GM12872 (cell line): Measurements from ENCODE around the gene PEAK3.

Experiments used
- TF ChIP-seq, protein P1 (sequence below): IDR thresholded peaks from 3 replicates; pipeline ENCODE4 v1.5.1; 2011; ENCODE audit warnings: low read depth, mild to moderate bottlenecking, low read length, moderate library complexity; ENCODE audit not compliant: insufficient read depth

Gene PEAK3

DNA sequence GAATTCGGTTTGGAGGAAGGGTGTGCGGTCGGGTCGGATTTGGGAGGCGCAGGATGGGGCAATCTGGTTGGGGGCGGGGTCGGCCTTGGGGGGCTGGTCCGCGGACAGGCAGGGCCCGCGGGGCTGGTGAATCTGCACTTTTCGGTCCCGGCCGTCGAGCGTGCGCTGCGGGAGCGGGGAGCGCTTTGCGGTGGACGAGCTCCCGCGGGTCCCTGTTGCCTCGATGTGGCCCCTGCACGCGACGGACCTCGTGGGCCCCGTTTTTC lies 11.9 kb downstream of the PEAK3 start:
- TF ChIP-seq, protein P1, sequence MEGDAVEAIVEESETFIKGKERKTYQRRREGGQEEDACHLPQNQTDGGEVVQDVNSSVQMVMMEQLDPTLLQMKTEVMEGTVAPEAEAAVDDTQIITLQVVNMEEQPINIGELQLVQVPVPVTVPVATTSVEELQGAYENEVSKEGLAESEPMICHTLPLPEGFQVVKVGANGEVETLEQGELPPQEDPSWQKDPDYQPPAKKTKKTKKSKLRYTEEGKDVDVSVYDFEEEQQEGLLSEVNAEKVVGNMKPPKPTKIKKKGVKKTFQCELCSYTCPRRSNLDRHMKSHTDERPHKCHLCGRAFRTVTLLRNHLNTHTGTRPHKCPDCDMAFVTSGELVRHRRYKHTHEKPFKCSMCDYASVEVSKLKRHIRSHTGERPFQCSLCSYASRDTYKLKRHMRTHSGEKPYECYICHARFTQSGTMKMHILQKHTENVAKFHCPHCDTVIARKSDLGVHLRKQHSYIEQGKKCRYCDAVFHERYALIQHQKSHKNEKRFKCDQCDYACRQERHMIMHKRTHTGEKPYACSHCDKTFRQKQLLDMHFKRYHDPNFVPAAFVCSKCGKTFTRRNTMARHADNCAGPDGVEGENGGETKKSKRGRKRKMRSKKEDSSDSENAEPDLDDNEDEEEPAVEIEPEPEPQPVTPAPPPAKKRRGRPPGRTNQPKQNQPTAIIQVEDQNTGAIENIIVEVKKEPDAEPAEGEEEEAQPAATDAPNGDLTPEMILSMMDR, result no peak

DNA sequence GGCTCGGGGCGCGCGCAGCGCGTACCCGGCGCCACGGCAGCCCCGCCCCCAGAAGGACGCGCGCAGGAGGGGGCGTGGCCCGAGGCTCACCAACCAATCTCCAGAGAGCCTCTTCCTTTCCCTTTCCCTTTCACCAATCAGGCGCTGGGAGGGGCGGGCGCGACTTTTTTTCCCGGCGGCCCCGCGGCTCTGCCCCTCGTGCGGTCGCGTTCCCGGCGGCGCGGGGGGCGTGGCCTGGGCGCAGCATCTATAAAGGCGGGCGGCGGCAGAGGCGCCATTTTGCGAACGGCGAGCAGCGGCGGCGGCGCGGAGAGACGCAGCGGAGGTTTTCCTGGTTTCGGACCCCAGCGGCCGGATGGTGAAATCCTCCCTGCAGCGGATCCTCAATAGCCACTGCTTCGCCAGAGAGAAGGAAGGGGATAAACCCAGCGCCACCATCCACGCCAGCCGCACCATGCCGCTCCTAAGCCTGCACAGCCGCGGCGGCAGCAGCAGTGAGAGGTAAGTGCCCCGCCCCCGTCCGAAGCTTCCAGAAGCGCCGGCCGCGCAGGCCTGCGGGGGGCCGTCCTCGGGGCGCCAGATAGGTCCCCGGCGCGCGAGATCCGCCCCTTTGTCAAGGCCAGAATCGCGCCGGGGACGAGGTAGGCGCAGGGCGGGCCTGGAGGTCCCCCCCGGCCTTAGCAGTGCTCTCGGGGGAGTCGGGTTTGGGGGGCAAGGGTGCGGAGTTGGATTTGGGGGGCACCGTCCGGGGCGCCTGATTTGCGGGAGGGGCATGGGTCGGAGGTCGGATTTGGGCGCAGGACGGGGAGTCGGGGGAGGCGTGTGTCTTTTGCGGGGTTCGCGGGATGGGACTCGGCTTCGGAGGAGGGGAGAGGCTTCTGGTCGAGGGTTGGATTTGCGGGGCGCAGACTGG lies 12.5 kb downstream of the PEAK3 start:
- TF ChIP-seq, protein P1, result peak; percentile 32; the same call in 1 of the 3 replicates

DNA sequence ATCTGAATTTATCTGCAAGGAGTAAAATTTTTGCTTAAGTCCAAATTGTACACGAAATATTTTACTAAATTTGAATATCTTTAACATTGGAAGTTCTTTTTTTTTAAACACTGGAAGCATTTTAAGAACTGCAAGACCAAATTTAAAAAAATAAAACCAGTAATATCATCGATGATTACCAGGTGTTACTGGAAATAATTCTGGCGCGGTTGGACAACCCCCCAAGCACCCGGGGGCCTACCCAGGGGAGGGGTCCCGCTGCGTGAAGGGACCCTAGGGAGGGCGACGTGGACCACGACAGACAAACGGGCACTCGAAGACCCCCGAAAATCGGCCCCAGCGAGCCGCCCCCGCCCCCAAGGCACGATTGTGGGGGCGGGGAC lies 13.1 kb downstream of the PEAK3 start:
- TF ChIP-seq, protein P1, result no peak

DNA sequence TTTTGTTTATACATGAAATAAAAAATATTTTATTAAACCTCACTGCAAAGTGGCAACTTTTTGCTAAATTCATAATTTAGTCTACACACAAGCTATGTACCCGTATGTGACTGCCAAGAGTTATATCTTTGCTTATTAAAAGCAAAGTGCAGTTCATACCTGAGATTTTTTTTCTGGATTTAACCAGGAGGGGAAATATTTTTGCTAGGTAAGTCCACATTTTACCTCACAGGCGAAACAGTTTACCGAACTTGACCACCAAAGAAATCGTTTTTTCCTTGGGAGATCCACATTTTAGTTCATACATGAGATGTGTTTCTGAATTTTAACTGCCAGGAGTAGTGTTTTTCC lies 13.5 kb downstream of the PEAK3 start:
- TF ChIP-seq, protein P1, result no peak

DNA sequence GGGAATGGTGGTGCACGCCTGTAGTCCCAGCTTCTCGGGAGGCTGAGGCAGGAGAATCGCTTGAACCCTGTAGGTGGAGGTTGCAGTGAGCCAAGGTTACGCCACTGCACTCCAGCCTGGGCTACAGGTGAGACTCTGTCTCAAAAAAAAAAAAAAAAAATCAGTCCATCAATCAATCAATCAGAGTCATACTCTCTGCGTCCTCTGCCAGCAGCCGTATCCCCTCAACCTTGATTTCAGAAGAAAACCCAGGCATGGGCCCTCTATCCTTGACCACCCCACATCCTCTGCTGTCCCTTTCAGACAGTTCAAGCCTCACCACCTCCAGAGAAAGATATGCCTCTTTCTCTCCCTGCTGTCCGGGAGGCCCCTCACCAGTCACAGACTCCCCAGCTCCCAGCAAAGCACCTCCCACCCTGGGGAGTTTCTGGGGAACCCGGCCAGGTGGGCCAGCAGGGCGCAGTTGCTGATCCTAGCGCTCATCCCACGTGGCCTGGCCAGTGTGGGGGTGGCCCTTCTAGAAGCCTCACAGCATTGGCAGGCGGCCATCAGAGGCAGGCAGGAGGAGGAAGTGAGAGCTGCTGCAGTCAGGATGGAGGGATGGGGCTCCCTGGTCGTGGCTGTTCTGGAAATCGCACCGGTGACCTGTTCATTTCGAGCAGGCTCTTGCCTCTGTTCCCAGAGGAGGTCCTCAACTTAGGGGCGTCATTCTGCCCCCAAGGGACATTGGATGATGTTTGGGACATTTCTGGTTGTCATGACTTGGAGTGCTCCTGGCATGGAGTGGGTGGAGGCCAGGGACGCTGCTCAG lies 15.6 kb downstream of the PEAK3 start:
- TF ChIP-seq, protein P1, result no peak

DNA sequence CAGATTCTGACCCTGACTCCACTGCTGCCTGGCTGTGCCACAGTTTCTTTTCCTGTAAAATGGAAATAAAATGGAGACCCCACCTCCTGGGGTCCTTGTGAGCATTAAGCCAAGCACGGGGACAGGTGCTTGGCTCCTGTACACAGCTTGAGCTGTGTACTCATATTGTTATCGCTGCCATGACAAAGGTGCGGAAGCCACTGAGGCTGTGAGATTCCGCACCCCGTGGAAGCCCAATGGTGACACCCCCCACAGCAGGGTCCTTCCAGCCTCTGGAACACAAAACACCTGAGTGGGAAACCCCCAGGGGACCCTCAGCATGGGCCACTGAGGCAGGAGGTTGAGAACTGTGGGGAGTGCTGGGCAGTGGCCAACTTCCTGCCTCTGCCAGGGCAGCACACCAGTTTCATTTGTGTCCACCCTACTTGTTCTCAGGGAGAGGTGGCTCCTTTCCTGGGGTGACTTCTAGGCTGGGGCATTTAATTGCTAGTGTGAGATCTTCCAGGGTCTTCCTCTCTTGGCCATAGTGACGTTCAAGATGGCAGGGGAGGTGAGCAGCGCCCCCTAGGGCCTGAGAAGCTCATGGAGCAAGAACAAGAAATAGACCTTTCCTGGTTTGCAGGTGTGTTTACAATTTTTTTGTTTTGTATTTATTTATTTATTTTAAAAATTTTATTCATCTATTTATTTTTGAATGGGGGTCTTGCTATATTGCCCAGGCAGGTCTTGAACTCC lies 20.4 kb downstream of the PEAK3 start:
- TF ChIP-seq, protein P1, result peak; percentile 76

DNA sequence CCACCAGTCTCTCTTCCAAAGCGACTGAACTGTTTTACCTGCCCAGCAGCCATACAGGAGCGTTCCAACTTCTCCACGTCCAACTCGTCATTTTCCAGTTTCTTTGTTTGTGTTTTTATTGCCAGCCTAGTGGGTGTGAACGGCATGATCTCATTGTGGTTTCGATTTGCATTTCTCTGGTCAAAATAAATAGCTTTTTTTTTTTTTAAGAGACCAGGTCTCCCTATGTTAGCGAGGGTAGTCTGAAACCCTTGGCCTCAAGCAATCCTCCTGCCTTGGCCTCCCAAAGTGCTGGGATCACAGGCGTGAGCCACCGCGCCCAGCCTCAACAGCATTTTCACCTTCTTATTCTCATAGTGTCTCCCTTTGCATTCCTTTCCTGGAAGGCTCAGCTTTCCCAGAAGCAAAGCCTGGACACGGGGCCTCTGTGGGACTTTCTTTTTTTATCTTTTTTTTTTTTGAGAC lies 21.6 kb downstream of the PEAK3 start:
- TF ChIP-seq, protein P1, result no peak
